NB4 (cell line): Measurements from ENCODE around the gene MAST4.

Source experiments
- POLR2A ChIP-seq: IDR thresholded peaks from 2 replicates; pipeline ENCODE4 v1.6.1; 2011; ENCODE audit warnings: mild to moderate bottlenecking; ENCODE audit not compliant: insufficient read length; ENCODE audit errors: extremely low read depth
- TF ChIP-seq, protein P1 (sequence below): IDR thresholded peaks from one replicate; pipeline ENCODE4 v1.5.1; 2012; ENCODE audit warnings: low read depth, low read length

GRCh38 chr5:66570201-66570600 is 26.0 kb upstream of the MAST4 start:
- TF ChIP-seq, protein P1, sequence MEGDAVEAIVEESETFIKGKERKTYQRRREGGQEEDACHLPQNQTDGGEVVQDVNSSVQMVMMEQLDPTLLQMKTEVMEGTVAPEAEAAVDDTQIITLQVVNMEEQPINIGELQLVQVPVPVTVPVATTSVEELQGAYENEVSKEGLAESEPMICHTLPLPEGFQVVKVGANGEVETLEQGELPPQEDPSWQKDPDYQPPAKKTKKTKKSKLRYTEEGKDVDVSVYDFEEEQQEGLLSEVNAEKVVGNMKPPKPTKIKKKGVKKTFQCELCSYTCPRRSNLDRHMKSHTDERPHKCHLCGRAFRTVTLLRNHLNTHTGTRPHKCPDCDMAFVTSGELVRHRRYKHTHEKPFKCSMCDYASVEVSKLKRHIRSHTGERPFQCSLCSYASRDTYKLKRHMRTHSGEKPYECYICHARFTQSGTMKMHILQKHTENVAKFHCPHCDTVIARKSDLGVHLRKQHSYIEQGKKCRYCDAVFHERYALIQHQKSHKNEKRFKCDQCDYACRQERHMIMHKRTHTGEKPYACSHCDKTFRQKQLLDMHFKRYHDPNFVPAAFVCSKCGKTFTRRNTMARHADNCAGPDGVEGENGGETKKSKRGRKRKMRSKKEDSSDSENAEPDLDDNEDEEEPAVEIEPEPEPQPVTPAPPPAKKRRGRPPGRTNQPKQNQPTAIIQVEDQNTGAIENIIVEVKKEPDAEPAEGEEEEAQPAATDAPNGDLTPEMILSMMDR, result no peak
- no peak for TF ChIP-seq POLR2A
